ENCODE results near the gene LMNA. TPM values are rescaled to one million over a fixed set of nuclear protein-coding genes. Genes with fewer than 3 reads are reported as not detected.

The LMNA gene
- total RNA-seq, 1 donor from 2014 or later = 110 TPM

DNA sequence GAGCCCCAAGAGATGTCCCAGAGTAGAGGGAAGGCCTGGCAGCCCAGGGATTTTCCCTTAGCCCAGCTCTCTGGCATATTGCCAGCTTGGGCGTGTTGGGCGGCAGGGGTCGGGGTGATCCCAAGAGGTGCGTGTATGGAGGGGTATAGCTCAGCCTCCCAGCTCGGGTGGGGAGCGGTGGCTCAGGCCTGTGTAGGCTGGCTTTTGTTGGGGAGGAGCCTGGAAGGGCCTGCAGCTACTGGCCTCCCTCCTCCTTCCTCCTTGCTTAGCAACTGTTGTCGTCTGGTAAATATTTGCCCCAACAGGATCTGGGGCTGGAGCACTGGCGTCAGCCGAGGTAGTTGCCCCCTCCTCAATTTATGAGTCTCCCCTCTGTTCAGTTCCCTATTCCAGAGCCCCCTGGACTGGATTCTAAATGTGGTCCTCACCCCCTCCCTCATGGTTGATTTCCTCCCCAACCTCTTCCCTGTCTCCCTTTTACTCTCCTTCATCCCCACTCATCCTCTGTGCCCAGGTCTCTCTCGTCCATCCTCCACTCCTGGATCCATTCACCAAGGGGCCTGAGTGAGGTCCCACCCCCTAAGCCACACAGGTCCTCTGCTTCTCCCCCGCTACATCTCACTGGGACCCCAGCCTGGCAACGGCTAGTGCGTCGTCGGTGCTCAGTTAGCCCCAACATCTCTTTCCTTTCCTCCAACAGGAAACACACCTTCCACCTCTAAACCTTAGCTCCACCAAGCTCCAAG, 10.3 kb upstream of the LMNA start:
- H3K4me3 Mint-ChIP-seq = peak overlapping the region; percentile 2
- H3K9me3 Mint-ChIP-seq = no peaks in the 10 kb centered on the region
- peaks cover 39% of the 10 kb centered on the region for H3K27me3 Mint-ChIP-seq
- peak; percentile 78 for DNase-seq
- intact Hi-C loops (cut with micrococcal nuclease) = no loop called here
- H3K4me1 Mint-ChIP-seq = peaks cover 57% of the 10 kb centered on the region
- H3K27ac Mint-ChIP-seq = peak overlapping the region; percentile 96
- no peaks in the 10 kb centered on the region for H3K36me3 Mint-ChIP-seq (ENCODE audit: low read depth)

DNA sequence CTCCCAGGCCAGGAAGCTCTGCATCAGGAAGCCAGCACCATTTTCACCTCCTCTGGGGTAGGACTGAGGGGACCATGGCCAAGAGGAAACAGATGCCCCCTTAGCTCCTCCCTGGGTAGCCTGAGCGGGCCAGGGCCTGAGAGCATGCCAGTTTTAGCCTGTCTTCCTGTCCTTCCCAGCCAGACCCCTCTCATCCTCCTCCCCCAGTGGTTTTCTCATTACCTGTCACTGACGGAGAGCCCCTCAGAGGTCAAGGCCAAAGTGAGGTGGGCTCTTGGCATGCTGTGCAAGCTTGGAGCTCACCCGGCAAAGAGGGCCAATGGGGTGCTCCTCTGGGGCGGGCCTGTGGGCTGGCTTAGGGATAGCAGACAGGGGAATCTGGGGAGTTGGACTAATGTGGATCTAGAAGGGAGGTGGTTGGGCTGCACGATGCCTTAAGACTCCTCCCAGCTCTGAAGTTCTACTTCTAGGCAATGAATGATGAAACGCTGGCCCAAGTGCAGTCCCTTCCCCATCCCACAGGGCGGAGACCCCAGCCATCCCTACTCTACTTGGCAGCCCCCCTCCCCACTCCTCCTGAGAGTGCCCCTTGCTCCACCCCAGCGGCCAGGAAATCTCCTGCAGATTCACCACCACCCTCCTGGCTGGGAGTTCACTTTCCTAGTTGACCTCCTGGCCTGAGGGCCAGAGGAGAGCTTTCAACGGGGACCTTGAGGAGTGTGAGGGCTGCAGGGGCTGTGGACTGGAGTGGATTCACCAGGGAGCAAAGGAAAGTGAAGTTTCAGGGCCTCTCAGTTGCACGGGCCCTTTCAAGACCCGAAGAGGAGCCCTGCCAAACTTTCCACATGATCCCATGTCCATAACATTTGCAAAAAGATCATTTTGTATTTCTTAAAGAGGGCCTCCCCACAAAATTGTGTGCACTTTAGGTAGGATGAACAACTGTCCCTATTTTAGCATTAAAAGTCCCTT, 9.4 kb upstream of the LMNA start:
- Mint-ChIP-seq H3K27me3 (peaks cover 40% of the 10 kb centered on the region), H3K4me3 (peak overlapping the region; percentile 72), H3K36me3 (ENCODE audit: low read depth) (no peaks in the 10 kb centered on the region), H3K9me3 (no peaks in the 10 kb centered on the region), H3K27ac (peak overlapping the region; percentile 96), H3K4me1 (peaks cover 56% of the 10 kb centered on the region)
- DNase-seq = no peak
- intact Hi-C loops (cut with micrococcal nuclease) = no loop called here

DNA sequence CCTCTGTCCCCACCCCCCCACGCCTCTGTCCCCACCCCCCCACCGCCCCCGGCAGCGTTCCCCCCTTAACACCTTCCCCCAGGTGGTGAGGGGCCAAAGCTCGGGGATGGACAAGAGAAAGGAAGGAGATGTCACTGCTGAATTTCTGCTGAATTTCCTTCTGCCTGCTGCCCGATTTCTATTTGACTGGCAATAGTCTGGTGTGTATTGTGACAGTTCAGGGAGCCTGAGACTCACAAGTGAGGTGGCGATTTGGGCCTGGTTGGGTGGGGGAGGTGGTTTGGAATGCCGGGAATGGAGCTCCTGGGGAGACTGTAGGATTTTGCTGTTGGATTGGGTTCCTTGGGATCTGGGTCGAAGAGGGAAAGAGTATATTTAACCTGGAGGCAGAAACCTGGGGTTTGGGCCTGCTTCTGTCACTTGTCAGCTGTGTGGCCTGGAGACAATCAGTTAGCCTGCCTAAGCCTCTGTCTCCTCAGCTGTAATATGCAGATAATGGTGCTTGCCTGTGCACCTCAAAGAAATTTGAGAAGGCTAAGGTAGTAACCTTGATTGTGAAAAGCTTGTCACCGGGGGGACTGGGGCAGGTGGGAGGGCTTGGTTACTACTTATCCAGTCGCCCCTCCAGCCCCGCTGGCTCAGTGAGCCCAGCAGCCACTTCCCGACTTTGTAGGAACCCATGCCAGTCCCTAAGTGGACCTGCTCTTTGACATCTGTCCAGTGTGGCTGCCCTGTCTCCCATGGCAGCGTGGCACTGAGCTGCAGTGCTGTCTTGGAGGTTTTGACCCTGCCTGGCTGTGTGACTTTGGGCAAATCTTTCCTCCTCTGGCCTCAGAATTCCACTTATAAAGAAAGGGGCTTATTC, 7.7 kb upstream of the LMNA start:
- H3K36me3 Mint-ChIP-seq (ENCODE audit: low read depth) = no peaks in the 10 kb centered on the region
- H3K9me3 Mint-ChIP-seq = no peaks in the 10 kb centered on the region
- no peak for DNase-seq
- intact Hi-C loops (cut with micrococcal nuclease) = loop anchor here (1.0 kb wide), 4 partner anchors 7 to 111 kb away; partner anchors contain the start of gene LMNA
- H3K4me3 Mint-ChIP-seq = peak overlapping the region; percentile 72
- peak overlapping the region; percentile 96 for H3K27ac Mint-ChIP-seq
- peaks cover 45% of the 10 kb centered on the region for H3K4me1 Mint-ChIP-seq
- peaks cover 33% of the 10 kb centered on the region for H3K27me3 Mint-ChIP-seq

DNA sequence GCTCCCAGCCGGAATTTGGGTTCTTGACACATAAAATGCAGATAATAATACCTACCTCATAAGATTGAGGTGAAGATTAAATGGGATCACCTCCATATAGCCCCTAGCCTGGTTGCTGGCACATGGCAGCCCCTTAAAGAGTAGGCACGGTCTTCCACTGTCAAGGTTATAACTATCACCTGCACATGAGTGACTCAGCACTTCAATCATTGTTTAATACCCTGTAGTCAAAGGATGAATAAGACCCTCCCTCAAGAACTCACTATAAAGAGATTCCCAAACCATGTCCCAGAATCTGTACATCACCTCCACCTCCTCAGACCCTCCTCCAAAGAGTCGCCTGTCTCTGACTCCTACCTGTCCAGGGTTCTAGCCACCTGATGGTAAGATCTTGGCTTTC, 6.5 kb upstream of the LMNA start:
- H3K36me3 Mint-ChIP-seq (ENCODE audit: low read depth) = no peaks in the 10 kb centered on the region
- peaks cover 47% of the 10 kb centered on the region for H3K4me1 Mint-ChIP-seq
- intact Hi-C loops (cut with micrococcal nuclease) = no loop called here
- no peaks in the 10 kb centered on the region for H3K9me3 Mint-ChIP-seq
- peaks cover 37% of the 10 kb centered on the region for H3K27me3 Mint-ChIP-seq
- no peak for DNase-seq
- peak overlapping the region; percentile 96 for H3K27ac Mint-ChIP-seq
- H3K4me3 Mint-ChIP-seq = no peak overlapping the region

DNA sequence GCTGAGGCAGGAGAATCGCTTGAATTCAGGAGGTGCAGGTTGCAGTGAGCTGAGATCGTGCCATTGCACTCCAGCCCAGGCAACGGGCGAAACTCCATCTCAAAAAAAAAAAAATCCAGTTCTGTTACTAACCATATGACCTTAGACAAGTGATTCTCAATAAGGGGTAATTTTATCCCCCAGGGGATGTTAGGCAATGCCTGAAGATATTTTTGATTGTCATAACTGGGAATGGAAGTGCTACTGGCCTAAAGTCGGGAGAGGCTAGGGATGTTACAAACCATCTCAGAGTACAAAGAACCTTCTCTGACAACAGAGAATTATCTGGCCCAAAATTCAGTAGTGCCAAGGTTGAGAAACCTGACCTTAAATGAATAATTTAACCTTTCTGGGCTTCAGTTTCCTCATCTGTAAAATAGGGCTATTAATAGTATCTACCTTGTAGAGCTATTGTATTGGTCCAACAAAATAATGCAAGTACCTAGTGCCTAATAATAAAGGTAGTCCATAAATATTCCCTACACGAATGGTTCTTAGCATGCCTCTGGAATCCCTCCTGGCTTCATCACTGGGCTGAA, 5.8 kb upstream of the LMNA start:
- Mint-ChIP-seq H3K27ac (no peak overlapping the region), H3K9me3 (no peaks in the 10 kb centered on the region), H3K36me3 (ENCODE audit: low read depth) (no peaks in the 10 kb centered on the region), H3K27me3 (peaks cover 39% of the 10 kb centered on the region), H3K4me3 (no peak overlapping the region), H3K4me1 (peaks cover 44% of the 10 kb centered on the region)
- intact Hi-C loops (cut with micrococcal nuclease) = no loop called here
- no peak for DNase-seq

DNA sequence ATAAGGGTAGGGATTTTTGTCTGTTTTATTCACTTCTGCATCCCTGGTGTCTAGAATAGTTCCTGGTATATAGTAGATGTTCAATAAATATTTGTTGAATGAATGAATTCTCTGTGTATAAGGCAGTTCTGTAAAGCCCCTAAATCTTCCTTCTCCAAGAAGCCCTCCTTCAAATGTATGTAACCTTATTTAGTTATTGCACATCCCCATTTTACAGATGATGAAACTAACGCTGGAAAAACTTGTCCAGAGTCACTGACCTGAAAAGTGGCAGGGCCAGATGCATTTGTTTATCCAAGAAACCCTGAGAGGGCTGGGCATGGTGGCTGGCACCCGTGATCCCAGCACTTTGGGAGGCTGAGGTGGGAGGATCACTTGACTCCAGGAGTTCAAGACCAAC, 4.3 kb upstream of the LMNA start:
- Mint-ChIP-seq H3K36me3 (ENCODE audit: low read depth) (peaks cover under 1% of the 10 kb centered on the region), H3K4me3 (no peak overlapping the region), H3K9me3 (no peaks in the 10 kb centered on the region), H3K4me1 (peaks cover 43% of the 10 kb centered on the region), H3K27me3 (peaks cover 42% of the 10 kb centered on the region), H3K27ac (no peak overlapping the region)
- intact Hi-C loops (cut with micrococcal nuclease) = loop anchor here (5.0 kb wide), 1 partner anchor 392 kb away; the partner anchor contains the start of gene MEF2D
- no peak for DNase-seq

DNA sequence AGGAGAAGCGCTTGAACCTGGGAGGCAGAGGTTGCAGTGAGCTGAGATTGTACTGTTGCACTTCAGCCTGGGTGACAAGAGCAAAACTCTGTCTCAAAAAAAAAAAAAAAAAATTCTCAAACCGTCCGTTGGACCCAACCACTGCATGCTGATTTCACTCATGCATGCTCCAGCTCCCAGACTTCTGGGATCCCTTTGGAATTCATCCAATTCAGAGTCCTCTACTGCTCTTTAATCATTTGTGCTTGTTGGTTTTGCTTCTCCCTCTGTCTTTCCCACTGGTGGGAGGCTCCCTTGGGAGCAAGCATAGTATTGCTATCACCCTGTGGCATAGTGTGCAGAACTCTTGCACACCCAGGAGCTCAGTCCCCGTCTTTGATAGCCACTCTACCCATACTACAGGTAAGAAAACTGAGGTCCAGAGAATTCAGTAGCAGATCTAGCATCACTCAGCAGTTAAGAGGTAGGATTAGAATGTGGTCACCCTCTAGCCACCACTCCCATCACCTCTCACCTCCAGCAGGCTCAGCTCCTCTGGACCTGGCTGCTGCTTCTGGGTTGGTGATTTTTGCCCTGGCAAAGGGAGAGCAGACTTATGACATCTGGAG, 3.1 kb upstream of the LMNA start:
- no peak for DNase-seq
- intact Hi-C loops (cut with micrococcal nuclease) = loop anchor here (5.0 kb wide), 1 partner anchor 391 kb away; the partner anchor contains the start of gene MEF2D
- no peak overlapping the region for H3K4me3 Mint-ChIP-seq
- H3K36me3 Mint-ChIP-seq (ENCODE audit: low read depth) = peaks cover 4% of the 10 kb centered on the region
- no peak overlapping the region for H3K27ac Mint-ChIP-seq
- H3K4me1 Mint-ChIP-seq = peaks cover 40% of the 10 kb centered on the region
- peaks cover 50% of the 10 kb centered on the region for H3K27me3 Mint-ChIP-seq
- H3K9me3 Mint-ChIP-seq = no peaks in the 10 kb centered on the region

DNA sequence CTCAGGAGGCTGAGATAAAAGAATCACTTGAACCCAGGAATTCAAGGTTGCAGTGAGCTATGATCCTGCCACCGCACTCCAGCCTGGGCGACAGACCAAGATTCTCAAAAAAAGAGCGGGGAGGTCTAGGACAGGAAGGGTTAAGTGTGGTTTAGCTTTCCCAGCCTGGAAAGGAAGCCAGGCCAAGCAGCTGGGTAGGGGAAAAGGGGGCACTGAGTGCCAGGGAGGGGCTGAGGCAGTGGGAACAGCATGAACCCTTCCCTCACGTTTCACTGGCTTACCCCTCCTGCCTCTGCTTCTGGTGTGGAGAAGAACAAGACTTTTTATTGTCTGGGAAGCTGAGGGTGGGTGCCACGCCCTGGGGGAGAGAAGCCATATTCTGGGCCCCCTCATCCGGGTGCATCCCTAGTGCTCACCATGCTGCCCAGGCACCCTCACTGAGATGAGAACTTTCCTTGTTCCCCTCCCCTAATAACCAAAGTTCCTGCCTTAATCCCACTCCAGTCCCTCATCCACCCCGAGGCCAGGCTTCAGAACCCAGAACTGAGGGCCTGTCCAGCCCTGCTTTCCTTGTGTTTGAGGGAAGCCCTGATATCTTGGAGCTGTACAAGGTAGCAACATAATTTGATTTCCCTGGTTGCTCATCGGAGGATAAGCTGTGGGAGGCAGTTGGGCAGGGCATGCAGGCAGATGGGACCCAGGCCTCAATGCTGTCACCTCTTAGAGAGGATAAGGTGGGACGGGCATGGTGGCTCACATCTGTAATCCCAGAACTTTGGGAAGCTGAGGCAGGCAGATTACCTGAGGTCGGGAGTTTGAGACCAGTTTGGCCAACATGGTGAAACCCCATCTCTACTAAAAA, 2.0 kb upstream of the LMNA start:
- H3K9me3 Mint-ChIP-seq = no peaks in the 10 kb centered on the region
- peaks cover 48% of the 10 kb centered on the region for H3K27me3 Mint-ChIP-seq
- H3K36me3 Mint-ChIP-seq (ENCODE audit: low read depth) = peaks cover 4% of the 10 kb centered on the region
- H3K4me3 Mint-ChIP-seq = no peak overlapping the region
- no peak for DNase-seq
- intact Hi-C loops (cut with micrococcal nuclease) = loop anchor here (5.0 kb wide), 1 partner anchor 390 kb away; the partner anchor contains the start of gene MEF2D
- peak overlapping the region; percentile 37 for H3K27ac Mint-ChIP-seq
- H3K4me1 Mint-ChIP-seq = peaks cover 31% of the 10 kb centered on the region

DNA sequence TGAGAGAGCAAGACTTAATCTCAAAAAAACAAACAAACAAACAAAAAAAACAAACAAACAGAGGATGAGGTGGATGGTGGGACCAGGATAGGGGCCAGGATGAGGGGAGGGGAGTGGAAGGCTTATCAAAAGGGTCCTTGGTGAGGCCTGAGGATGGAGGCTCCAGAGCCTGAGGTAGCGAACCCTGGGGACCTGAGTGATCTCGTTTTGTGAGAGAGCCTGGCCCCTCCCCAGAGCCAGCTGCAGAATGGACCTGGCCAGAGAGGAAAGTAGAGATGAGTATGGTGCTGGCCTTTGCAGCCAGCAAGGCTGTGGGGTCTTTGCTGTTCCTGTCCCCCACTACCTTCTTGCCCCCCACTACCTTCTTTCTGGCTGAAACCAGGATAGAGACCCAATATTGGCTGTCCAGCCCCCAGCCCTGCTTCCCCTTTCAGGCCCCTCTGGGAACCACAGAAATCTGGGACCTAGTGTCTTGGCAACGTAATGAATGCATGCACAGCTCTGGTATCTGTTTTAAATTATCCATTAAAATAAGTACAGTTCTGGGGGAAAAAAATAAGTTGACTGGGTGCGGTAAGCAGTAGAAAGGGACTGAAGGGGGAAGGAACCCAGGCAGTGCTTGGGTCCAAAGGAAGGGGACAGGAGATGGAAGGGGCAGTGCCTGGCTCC, 1.1 kb upstream of the LMNA start:
- peak overlapping the region; percentile 81 for H3K27ac Mint-ChIP-seq
- intact Hi-C loops (cut with micrococcal nuclease) = loop anchor here (5.0 kb wide), 1 partner anchor 389 kb away; the partner anchor contains the start of gene MEF2D
- peaks cover 45% of the 10 kb centered on the region for H3K27me3 Mint-ChIP-seq
- no peak for DNase-seq
- peak overlapping the region; percentile 92 for H3K4me3 Mint-ChIP-seq
- H3K36me3 Mint-ChIP-seq (ENCODE audit: low read depth) = peaks cover 6% of the 10 kb centered on the region
- H3K4me1 Mint-ChIP-seq = peaks cover 30% of the 10 kb centered on the region
- no peaks in the 10 kb centered on the region for H3K9me3 Mint-ChIP-seq

DNA sequence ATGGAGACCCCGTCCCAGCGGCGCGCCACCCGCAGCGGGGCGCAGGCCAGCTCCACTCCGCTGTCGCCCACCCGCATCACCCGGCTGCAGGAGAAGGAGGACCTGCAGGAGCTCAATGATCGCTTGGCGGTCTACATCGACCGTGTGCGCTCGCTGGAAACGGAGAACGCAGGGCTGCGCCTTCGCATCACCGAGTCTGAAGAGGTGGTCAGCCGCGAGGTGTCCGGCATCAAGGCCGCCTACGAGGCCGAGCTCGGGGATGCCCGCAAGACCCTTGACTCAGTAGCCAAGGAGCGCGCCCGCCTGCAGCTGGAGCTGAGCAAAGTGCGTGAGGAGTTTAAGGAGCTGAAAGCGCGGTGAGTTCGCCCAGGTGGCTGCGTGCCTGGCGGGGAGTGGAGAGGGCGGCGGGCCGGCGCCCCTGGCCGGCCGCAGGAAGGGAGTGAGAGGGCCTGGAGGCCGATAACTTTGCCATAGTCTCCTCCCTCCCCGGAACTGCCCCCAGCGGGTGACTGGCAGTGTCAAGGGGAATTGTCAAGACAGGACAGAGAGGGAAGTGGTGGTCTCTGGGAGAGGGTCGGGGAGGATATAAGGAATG, 505 bp downstream of the LMNA start:
- peak overlapping the region; percentile 65 for H3K27ac Mint-ChIP-seq
- peak overlapping the region; percentile 92 for H3K4me3 Mint-ChIP-seq
- peak; percentile 79 for DNase-seq
- peaks cover 30% of the 10 kb centered on the region for H3K4me1 Mint-ChIP-seq
- no peaks in the 10 kb centered on the region for H3K9me3 Mint-ChIP-seq
- H3K27me3 Mint-ChIP-seq = peaks cover 42% of the 10 kb centered on the region
- intact Hi-C loops (cut with micrococcal nuclease) = loop anchor here (1.0 to 5.0 kb wide), 4 partner anchors 9 to 387 kb away; partner anchors contain the start of gene MEF2D
- peaks cover 10% of the 10 kb centered on the region for H3K36me3 Mint-ChIP-seq (ENCODE audit: low read depth)

All from activated CD4-positive, alpha-beta T cell treated with anti-CD3 and anti-CD28 coated beads, Interleukin-2, amount 10 ng/mL, durations not matched to agents 24 days and 14 days (primary cell).